ENCODE measurements around the gene N4BP2L2.

Gene N4BP2L2

GRCh38 chr13:32495429-32495828 is 43.2 kb downstream of the N4BP2L2 start:
- no peak for DNase-seq (ENCODE audit: low spot score)
- no peak for TF ChIP-seq CTCF (IDR thresholded peaks at IDR 0.05; ENCODE audit: extremely low read depth, missing control alignments)

- TF ChIP-seq CTCF (IDR thresholded peaks at IDR 0.05; ENCODE audit: extremely low read depth, missing control alignments) = no peak
- DNase-seq (ENCODE audit: low spot score) = no peak
Measured at GRCh38 chr13:32491028-32491427, 47.6 kb downstream of the N4BP2L2 start.

- no peak for TF ChIP-seq CTCF (IDR thresholded peaks at IDR 0.05; ENCODE audit: extremely low read depth, missing control alignments)
- DNase-seq (ENCODE audit: low spot score) = no peak
Measured at GRCh38 chr13:32476892-32477291, 61.7 kb downstream of the N4BP2L2 start.

- DNase-seq (ENCODE audit: low spot score) = no peak
- no peak for TF ChIP-seq CTCF (IDR thresholded peaks at IDR 0.05; ENCODE audit: extremely low read depth, missing control alignments)
Measured at GRCh38 chr13:32476021-32476731, 62.4 kb downstream of the N4BP2L2 start.

- TF ChIP-seq CTCF (IDR thresholded peaks at IDR 0.05; ENCODE audit: extremely low read depth, missing control alignments) = no peak
- no peak for DNase-seq (ENCODE audit: low spot score)
Measured at GRCh38 chr13:32474999-32475792, 63.4 kb downstream of the N4BP2L2 start.

- DNase-seq (ENCODE audit: low spot score) = no peak
- TF ChIP-seq CTCF (IDR thresholded peaks at IDR 0.05; ENCODE audit: extremely low read depth, missing control alignments) = no peak
Measured at GRCh38 chr13:32473650-32474049, 64.9 kb downstream of the N4BP2L2 start.

GRCh38 chr13:32472194-32472621 is 66.4 kb downstream of the N4BP2L2 start:
- peak; percentile 50 for DNase-seq (ENCODE audit: low spot score)
- TF ChIP-seq CTCF (IDR thresholded peaks at IDR 0.05; ENCODE audit: extremely low read depth, missing control alignments) = no peak

All from GM20000 (cell line).